Measurements from ENCODE around the gene NPM1.

The NPM1 gene

GRCh38 chr5:171387970-171388815, 544 bp downstream of the NPM1 start (continued):
- no peak for TF ChIP-seq ZNF707 (tag by site-specific recombination; IDR thresholded peaks at IDR 0.05)
- TF ChIP-seq ZNF660 (tag by site-specific recombination; IDR thresholded peaks at IDR 0.05) = peak; percentile 16; the same call in 1 of the 2 replicates
- TF ChIP-seq GLI2 (tag by site-specific recombination; IDR thresholded peaks at IDR 0.05; ENCODE audit: borderline replicate concordance, low read depth) = no peak
- TF ChIP-seq BCL11A (tag by site-specific recombination; IDR thresholded peaks at IDR 0.05; ENCODE audit: low read depth) = no peak
- TF ChIP-seq ZNF169 (tag by site-specific recombination; IDR thresholded peaks at IDR 0.05) = no peak
- TF ChIP-seq ZXDB (tag by site-specific recombination; IDR thresholded peaks at IDR 0.05) = peak; percentile 63
- no peak for TF ChIP-seq ZNF394 (tag by site-specific recombination; IDR thresholded peaks at IDR 0.05; ENCODE audit: borderline replicate concordance)
- no peak for TF ChIP-seq ZNF138 (tag by site-specific recombination; IDR thresholded peaks at IDR 0.05; ENCODE audit: borderline replicate concordance)
- TF ChIP-seq TCF7L2 (IDR thresholded peaks at IDR 0.05; ENCODE audit: borderline replicate concordance, low read depth, low read length) = no peak
- TF ChIP-seq ZNF521 (tag by site-specific recombination; IDR thresholded peaks at IDR 0.05) = no peak
- TF ChIP-seq ZNF48 (tag by site-specific recombination; IDR thresholded peaks at IDR 0.05) = no peak
- peak; percentile 49; the same call in 1 of the 2 replicates for TF ChIP-seq ZNF76 (tag by site-specific recombination; IDR thresholded peaks at IDR 0.05; ENCODE audit: borderline replicate concordance, low read depth)
- TF ChIP-seq ZNF10 (tag by site-specific recombination; IDR thresholded peaks at IDR 0.05) = no peak
- TF ChIP-seq ZNF777 (tag by site-specific recombination; IDR thresholded peaks at IDR 0.05; ENCODE audit: borderline replicate concordance) = no peak
- TF ChIP-seq MZF1 (tag by site-specific recombination; IDR thresholded peaks at IDR 0.05; ENCODE audit: borderline replicate concordance) = no peak
- no peak for TF ChIP-seq ZNF785 (tag by site-specific recombination; IDR thresholded peaks at IDR 0.05)
- no peak for TF ChIP-seq ZNF214 (tag by site-specific recombination; IDR thresholded peaks at IDR 0.05; ENCODE audit: borderline replicate concordance)
- TF ChIP-seq ZNF274 (IDR thresholded peaks at IDR 0.05; ENCODE audit: low read length) = no peak
- no peak for TF ChIP-seq ZNF274 (tag by site-specific recombination; IDR thresholded peaks at IDR 0.05; ENCODE audit: borderline replicate concordance)
- TF ChIP-seq AEBP2 (tag by site-specific recombination; IDR thresholded peaks at IDR 0.05; ENCODE audit: borderline replicate concordance) = no peak
- no peak for TF ChIP-seq ZSCAN23 (tag by site-specific recombination; IDR thresholded peaks at IDR 0.05)
- no peak for TF ChIP-seq ZNF311 (tag by site-specific recombination; IDR thresholded peaks at IDR 0.05; ENCODE audit: borderline replicate concordance)
- TF ChIP-seq, protein P1, sequence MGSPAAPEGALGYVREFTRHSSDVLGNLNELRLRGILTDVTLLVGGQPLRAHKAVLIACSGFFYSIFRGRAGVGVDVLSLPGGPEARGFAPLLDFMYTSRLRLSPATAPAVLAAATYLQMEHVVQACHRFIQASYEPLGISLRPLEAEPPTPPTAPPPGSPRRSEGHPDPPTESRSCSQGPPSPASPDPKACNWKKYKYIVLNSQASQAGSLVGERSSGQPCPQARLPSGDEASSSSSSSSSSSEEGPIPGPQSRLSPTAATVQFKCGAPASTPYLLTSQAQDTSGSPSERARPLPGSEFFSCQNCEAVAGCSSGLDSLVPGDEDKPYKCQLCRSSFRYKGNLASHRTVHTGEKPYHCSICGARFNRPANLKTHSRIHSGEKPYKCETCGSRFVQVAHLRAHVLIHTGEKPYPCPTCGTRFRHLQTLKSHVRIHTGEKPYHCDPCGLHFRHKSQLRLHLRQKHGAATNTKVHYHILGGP (tag by site-specific recombination; IDR thresholded peaks at IDR 0.05) = no peak
- no peak for TF ChIP-seq ELK4 (IDR thresholded peaks at IDR 0.05; ENCODE audit: borderline replicate concordance, low read depth, low read length)
- TF ChIP-seq ZFP41 (tag by site-specific recombination; IDR thresholded peaks at IDR 0.05; ENCODE audit: borderline replicate concordance) = no peak
- no peak for TF ChIP-seq ZNF549 (tag by site-specific recombination; IDR thresholded peaks at IDR 0.05)
- TF ChIP-seq, protein P2, sequence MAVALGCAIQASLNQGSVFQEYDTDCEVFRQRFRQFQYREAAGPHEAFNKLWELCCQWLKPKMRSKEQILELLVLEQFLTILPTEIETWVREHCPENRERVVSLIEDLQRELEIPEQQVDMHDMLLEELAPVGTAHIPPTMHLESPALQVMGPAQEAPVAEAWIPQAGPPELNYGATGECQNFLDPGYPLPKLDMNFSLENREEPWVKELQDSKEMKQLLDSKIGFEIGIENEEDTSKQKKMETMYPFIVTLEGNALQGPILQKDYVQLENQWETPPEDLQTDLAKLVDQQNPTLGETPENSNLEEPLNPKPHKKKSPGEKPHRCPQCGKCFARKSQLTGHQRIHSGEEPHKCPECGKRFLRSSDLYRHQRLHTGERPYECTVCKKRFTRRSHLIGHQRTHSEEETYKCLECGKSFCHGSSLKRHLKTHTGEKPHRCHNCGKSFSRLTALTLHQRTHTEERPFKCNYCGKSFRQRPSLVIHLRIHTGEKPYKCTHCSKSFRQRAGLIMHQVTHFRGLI (tag by site-specific recombination; IDR thresholded peaks at IDR 0.05) = no peak
- no peak for TF ChIP-seq ZNF518A (tag by site-specific recombination; conservative IDR thresholded peaks at IDR 0.05; ENCODE audit: low read depth)
- no peak for TF ChIP-seq ZNF701 (tag by site-specific recombination; IDR thresholded peaks at IDR 0.05)
